CD4-positive, alpha-beta T cell (primary cell): ENCODE data around the gene TWF2. TPM values are rescaled to one million over a fixed set of nuclear protein-coding genes. Genes with fewer than 3 reads are reported as not detected.

ENCODE experiments used
- ATAC-seq: fragments of 200-7000 bp; cut with Tn5 transposase; one replicate; pipeline ENCODE4 v1.10.0; 2022; ENCODE audit warnings: mild to moderate bottlenecking; ENCODE audit not compliant: poor library complexity
- CTCF ChIA-PET: fragments of 350-600 bp; sonication (Branson Sonifier 250); formaldehyde crosslinking; loops from one replicate; lab custom pipeline; 2021; ENCODE audit warnings: antibody characterized with exemption, inconsistent platforms; lab: Charles Lee
- POLR2A ChIA-PET: fragments of 350-600 bp; sonication (Branson Sonifier 250); formaldehyde crosslinking; loops from one replicate; lab custom pipeline; 2021; ENCODE audit warnings: antibody characterized with exemption, inconsistent platforms; lab: Charles Lee
- DNase-seq, 14 experiments: peaks; one replicate each; pipeline ENCODE4 v3.0.0-alpha.2; 2013 to 2020; ENCODE audit warnings: mixed read lengths in 2 of 14
- H3K27ac ChIP-seq, 2 donors: one replicate each; pipeline versions ENCODE4 v1.5.1 to v1.7.0; 2013; ENCODE audit warnings: low read length in 2 of 2, low read depth in 1 of 2, mild to moderate bottlenecking in 1 of 2
- H3K27me3 ChIP-seq, 2 experiments: 1 replicate in 1 of 2; 2 replicates in 1 of 2; pipeline versions ENCODE4 v1.6.1 to v1.7.0; 2013; ENCODE audit warnings: low read length in 2 of 2, control low read depth in 1 of 2, mild to moderate bottlenecking in 1 of 2, moderate library complexity in 1 of 2; ENCODE audit not compliant: insufficient read depth in 2 of 2, control insufficient read depth in 1 of 2
- H3K36me3 ChIP-seq: one replicate; pipeline ENCODE4 v1.6.1; 2013; ENCODE audit warnings: low read length, control low read depth; ENCODE audit not compliant: insufficient read depth
- H3K4me1 ChIP-seq: one replicate; pipeline ENCODE4 v1.6.1; 2013; ENCODE audit warnings: low read length, control low read depth; ENCODE audit not compliant: insufficient read depth
- H3K4me3 ChIP-seq: one replicate; pipeline ENCODE4 v1.5.1; 2013; ENCODE audit warnings: mild to moderate bottlenecking, low read length, moderate library complexity
- H3K9me3 ChIP-seq, 2 experiments: 1 replicate in 1 of 2; 2 replicates in 1 of 2; pipeline versions ENCODE4 v1.6.1 to v1.7.0; 2013; ENCODE audit warnings: low read length in 2 of 2, mild to moderate bottlenecking in 2 of 2, control low read depth in 1 of 2, moderate library complexity in 1 of 2; ENCODE audit not compliant: control insufficient read depth in 1 of 2, insufficient read depth in 1 of 2
- H3K27ac Mint-ChIP-seq: one replicate; pipeline ENCODE4 v1.8.0; 2020; ENCODE audit warnings: mixed read lengths
- H3K27me3 Mint-ChIP-seq: one replicate; pipeline ENCODE4 v1.8.0; 2021; ENCODE audit warnings: mixed read lengths
- H3K36me3 Mint-ChIP-seq: one replicate; pipeline ENCODE4 v1.8.0; 2021; ENCODE audit warnings: low read depth, mixed read lengths
- H3K4me1 Mint-ChIP-seq: one replicate; pipeline ENCODE4 v1.8.0; 2021; ENCODE audit warnings: low read depth, mixed read lengths
- H3K4me3 Mint-ChIP-seq: one replicate; pipeline ENCODE4 v1.8.0; 2020; ENCODE audit warnings: mild to moderate bottlenecking, mixed read lengths
- H3K9me3 Mint-ChIP-seq: one replicate; pipeline ENCODE4 v1.8.0; 2020; ENCODE audit warnings: mixed read lengths
- intact Hi-C, 2 experiments: fragments of 100-400 bp; cut with DNase I in 1 of 2; cut with micrococcal nuclease in 1 of 2; formaldehyde crosslinking; loops; one replicate each; pipeline versions ENCODE4 v1.15.1 to v1.9.0; 2023 to 2025; cut with DNase I, micrococcal nuclease
- total RNA-seq, 174 experiments: library from RNA in 2 of 174; stranded (reverse) in 2 of 174; gene quantifications; one replicate each; pipeline ENCODE4 v1.2.3 and lab custom pipeline; 2021 to 2026
- TF ChIP-seq, protein P1 (sequence below): fragments of 200-600 bp; IDR thresholded peaks from one replicate; pipeline ENCODE4 v1.8.0; 2022; ENCODE audit warnings: antibody characterized with exemption, mild to moderate bottlenecking

Gene TWF2
- total RNA-seq, 2 experiments from 2014 or later, result 17.4 to 21.7 TPM

DNA sequence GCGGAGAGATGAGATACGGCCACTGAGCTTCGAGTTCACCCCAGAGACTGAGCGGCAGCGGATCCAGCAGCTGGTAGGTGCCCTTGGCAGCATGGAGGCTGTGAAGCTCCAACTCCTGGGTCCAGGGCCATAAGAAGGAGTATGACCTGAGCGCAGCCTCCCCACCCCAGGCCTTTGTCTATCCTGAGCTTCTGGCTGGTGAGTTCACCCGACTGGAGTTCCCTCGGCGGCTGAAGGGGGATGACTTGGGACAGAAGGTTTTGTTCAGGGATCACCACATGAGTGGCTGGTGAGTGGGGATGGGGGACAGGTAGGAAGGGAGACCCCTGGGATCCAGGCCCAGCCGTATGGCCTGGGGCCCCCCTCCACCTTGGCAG is 9.2 kb upstream of the TWF2 start:
- ATAC-seq (no peak), DNase-seq (no peak)
- Histone ChIP-seq H3K9me3 (no peaks in the 10 kb centered on the region), H3K27me3 (no peaks in the 10 kb centered on the region), H3K4me1 (peaks cover 95% of the 10 kb centered on the region), H3K4me3 (no peak overlapping the region), H3K36me3 (peaks cover 55% of the 10 kb centered on the region), H3K27ac (peak overlapping the region; percentile 90 to 95)
- H3K9me3 Mint-ChIP-seq, result no peaks in the 10 kb centered on the region
- no peaks in the 10 kb centered on the region for H3K27me3 Mint-ChIP-seq
- ChIA-PET CTCF (interaction anchor here (0.8 to 1.8 kb wide), 4 partner anchors 9 to 31 kb away, joined by 3 to 7 read pairs (median 4); partner anchors contain the start of genes TWF2 and WDR82), POLR2A (interaction anchor here (0.7 to 19.7 kb wide), 9 partner anchors 5 to 40 kb away, joined by 4 to 538 read pairs (median 17); partner anchors contain the start of genes GLYCTK, PPM1M, TWF2 and WDR82)
- intact Hi-C loops, result no loop called here
- peaks cover 59% of the 10 kb centered on the region for H3K36me3 Mint-ChIP-seq
- H3K4me1 Mint-ChIP-seq, result peaks cover 87% of the 10 kb centered on the region
- peak overlapping the region; percentile 52 for H3K4me3 Mint-ChIP-seq
- TF ChIP-seq, protein P1, sequence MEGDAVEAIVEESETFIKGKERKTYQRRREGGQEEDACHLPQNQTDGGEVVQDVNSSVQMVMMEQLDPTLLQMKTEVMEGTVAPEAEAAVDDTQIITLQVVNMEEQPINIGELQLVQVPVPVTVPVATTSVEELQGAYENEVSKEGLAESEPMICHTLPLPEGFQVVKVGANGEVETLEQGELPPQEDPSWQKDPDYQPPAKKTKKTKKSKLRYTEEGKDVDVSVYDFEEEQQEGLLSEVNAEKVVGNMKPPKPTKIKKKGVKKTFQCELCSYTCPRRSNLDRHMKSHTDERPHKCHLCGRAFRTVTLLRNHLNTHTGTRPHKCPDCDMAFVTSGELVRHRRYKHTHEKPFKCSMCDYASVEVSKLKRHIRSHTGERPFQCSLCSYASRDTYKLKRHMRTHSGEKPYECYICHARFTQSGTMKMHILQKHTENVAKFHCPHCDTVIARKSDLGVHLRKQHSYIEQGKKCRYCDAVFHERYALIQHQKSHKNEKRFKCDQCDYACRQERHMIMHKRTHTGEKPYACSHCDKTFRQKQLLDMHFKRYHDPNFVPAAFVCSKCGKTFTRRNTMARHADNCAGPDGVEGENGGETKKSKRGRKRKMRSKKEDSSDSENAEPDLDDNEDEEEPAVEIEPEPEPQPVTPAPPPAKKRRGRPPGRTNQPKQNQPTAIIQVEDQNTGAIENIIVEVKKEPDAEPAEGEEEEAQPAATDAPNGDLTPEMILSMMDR, result no peak
- H3K27ac Mint-ChIP-seq, result peak overlapping the region; percentile 95

DNA sequence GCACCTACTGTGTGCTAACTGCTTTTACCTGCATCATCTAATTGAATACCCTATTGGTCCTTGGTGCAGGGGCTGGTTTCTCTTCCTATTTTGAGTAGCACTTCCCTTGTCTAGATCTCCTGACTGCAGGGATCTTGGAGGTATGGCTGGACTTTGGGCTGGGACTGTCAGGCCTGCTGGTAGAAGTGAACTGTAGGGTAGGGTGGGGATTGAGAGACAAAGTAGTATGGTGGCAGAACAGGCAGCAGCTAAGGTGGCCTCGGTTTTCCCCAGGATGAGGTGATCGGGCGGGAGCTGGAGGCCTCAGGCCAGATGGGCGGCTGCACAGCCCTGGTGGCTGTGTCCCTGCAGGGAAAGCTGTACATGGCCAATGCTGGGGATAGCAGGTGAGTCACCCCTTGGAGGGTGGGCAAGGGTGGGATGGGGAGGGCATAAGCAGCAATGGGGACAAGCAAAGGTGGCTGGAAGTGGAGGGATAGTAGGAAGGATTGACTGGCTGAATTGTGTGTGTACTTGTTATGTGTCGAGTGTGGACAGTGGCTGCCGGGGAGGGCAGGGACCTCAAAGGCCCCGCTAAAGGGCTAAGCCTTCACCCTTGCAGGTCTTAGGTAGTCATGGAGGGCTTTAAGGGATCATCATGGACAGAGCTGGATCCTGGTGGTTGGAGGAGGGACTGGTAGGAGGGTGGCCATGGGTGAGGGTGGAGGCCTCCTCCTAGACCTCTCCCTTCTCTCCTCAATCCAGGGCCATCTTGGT is 8.6 kb upstream of the TWF2 start:
- peak overlapping the region; percentile 91 for H3K4me3 ChIP-seq

DNA sequence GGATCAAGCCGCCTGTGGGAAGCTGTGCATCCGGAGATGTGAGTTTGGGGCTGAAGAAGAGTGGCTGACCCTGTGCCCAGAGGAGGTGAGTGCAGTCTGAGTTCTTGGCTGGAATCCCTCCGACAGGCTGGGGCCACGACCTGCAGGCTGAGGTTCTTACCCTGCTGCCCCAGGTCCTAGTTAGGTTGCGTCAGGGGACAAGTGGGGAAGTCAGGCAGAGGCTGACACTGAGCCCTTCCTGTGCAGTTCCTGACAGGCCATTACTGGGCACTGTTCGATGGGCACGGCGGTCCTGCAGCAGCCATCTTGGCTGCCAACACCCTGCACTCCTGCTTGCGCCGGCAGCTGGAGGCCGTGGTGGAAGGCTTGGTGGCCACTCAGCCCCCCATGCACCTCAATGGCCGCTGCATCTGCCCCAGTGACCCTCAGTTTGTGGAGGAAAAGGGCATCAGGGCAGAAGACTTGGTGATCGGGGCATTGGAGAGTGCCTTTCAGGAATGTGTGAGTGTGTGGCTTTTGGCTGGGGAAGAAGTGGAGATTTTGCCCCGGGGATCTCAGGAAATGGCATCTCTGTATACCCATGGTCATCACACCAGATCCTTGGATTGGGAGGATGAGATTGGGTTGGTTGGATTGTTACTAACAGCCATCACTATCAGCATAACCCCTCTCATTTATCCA is 7.9 kb upstream of the TWF2 start:
- Histone ChIP-seq H3K4me1 (peaks cover 82% of the 10 kb centered on the region), H3K9me3 (no peaks in the 10 kb centered on the region), H3K4me3 (peak overlapping the region; percentile 91), H3K27ac (peak overlapping the region; percentile 90 to 95), H3K27me3 (no peaks in the 10 kb centered on the region), H3K36me3 (peaks cover 49% of the 10 kb centered on the region)
- POLR2A ChIA-PET, result interaction anchor here (1.2 to 19.7 kb wide), 9 partner anchors 5 to 862 kb away, joined by 3 to 538 read pairs (median 17); partner anchors contain the start of genes GLYCTK, MANF, PPM1M and TWF2
- DNase-seq (peak in 2 of 14 experiments; percentile 57 to 62), ATAC-seq (no peak)
- peaks cover 79% of the 10 kb centered on the region for H3K4me1 Mint-ChIP-seq
- H3K27ac Mint-ChIP-seq, result peak overlapping the region; percentile 95
- H3K27me3 Mint-ChIP-seq, result no peaks in the 10 kb centered on the region
- peaks cover 48% of the 10 kb centered on the region for H3K36me3 Mint-ChIP-seq
- CTCF ChIA-PET, result interaction anchor here (1.2 to 1.8 kb wide), 4 partner anchors 14 to 92 kb away, joined by 4 to 5 read pairs (median 5); partner anchors contain the start of gene WDR82
- TF ChIP-seq, protein P1, result no peak
- intact Hi-C loops, result no loop called here
- H3K4me3 Mint-ChIP-seq, result peak overlapping the region; percentile 88
- H3K9me3 Mint-ChIP-seq, result no peaks in the 10 kb centered on the region

More for the DNA sequence above, 8.6 kb upstream of the TWF2 start:
- H3K9me3 Mint-ChIP-seq, result no peaks in the 10 kb centered on the region
- DNase-seq (no peak), ATAC-seq (no peak)
- H3K4me1 Mint-ChIP-seq, result peaks cover 81% of the 10 kb centered on the region
- Histone ChIP-seq H3K9me3 (no peaks in the 10 kb centered on the region), H3K36me3 (peaks cover 55% of the 10 kb centered on the region), H3K27me3 (no peaks in the 10 kb centered on the region), H3K27ac (peak overlapping the region; percentile 90 to 95), H3K4me1 (peaks cover 89% of the 10 kb centered on the region)
- ChIA-PET CTCF (interaction anchor here (0.8 to 1.8 kb wide), 5 partner anchors 9 to 31 kb away, joined by 3 to 7 read pairs (median 5); partner anchors contain the start of genes TWF2 and WDR82), POLR2A (interaction anchor here (0.7 to 19.7 kb wide), 8 partner anchors 5 to 40 kb away, joined by 4 to 538 read pairs (median 19); partner anchors contain the start of genes GLYCTK, PPM1M, TWF2 and WDR82)
- no peaks in the 10 kb centered on the region for H3K27me3 Mint-ChIP-seq
- intact Hi-C loops, result no loop called here
- peak overlapping the region; percentile 95 for H3K27ac Mint-ChIP-seq
- peaks cover 55% of the 10 kb centered on the region for H3K36me3 Mint-ChIP-seq
- TF ChIP-seq, protein P1, result no peak
- H3K4me3 Mint-ChIP-seq, result peak overlapping the region; percentile 88
